HG03108 (cell line): Measurements from ENCODE around the gene CYP2A6.
"Not testable (repeated sequence)": the region's sequence is repeated elsewhere in the genome, so short reads cannot be mapped to it uniquely, and the experiment has no call there.

Experiments used
- ATAC-seq: cut with Tn5 transposase; IDR thresholded peaks from one replicate; pipeline ENCODE4 v1.9.1; 2021; ENCODE audit warnings: moderate library complexity; ENCODE audit not compliant: unreplicated experiment

Gene CYP2A6

DNA sequence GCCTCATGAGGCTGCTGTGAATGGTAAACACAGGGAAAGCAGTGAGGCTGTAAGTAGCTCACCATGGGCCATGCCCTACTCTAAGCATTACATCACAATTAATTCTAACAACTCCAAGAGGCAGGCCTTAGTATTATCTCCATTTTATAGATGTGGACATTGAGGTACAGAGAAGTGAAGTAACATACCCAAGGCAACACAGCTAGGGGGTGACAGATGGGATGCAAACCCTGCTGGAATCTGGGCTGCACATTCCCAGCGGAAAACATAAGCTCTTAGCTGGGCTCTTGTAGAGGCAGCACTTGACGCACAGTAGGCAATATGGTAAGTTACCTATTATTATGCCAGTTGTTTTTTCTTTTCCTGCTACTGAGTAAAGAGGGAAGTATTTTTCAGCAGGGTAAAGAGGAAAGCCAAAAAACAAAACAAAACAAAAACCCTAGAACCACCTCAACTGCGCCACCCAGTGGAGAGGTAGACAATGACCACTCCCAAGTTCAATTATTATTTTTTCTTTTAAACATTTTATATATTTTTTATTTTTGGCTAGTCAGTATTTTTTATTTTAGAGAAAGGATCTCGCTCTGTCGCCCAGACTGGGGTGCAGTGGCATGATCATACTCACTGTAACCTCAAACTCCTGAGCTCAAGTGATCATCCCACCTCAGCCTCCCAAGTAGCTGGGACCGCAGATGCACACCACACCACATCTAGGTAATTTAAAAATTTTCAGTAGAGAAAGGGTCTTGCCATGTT lies 30.6 kb downstream of the CYP2A6 start:
- not testable (repeated sequence) for ATAC-seq

- ATAC-seq: peak; percentile 82
These were observed 31.5 kb downstream of the CYP2A6 start for GRCh38 chr19:40818480-40819399.

DNA sequence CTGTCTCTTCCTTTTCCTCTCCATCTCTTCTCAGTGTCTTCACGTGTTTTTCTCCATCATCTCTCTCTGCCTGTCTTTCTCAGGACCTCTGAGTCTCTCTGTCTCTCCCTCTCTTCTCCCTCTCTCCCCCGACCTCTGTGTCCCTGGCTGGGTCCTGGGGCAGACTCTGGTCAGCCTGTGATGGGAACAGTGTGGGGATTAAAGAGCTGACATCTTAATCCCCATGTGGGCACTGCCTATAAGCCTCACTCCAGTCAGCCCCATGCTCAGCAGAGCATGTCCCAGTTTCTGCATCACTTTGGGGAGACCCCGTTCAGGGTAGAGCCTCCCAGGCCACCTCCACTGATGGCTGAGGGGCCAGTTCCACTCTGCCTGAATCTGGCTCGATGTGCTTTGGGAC lies 35.0 kb downstream of the CYP2A6 start:
- no peak for ATAC-seq

DNA sequence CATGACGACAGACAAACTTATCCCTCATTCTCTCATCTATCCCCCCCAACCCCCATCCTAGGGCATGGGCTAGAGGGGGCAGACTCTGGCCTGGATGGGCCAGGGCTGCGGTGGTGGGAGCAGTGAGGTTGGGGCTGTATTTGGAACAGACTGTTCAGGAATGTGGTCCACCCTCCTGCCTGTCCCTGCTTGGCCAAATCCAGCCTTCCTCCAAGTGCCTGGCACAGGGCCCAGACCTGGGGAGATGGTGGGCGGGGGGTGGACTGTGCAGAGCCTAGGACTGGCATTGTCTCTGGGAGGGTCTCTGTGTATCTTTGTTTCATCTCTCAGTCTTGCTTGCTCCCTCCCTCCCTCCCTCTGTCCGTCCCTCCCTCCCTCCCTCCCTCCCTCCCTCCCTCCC lies 37.1 kb downstream of the CYP2A6 start:
- no peak for ATAC-seq

GRCh38 chr19:40812571-40812970 lies 37.7 kb downstream of the CYP2A6 start:
- not testable (repeated sequence) for ATAC-seq

GRCh38 chr19:40811478-40812341 lies 38.5 kb downstream of the CYP2A6 start:
- ATAC-seq: no peak

DNA sequence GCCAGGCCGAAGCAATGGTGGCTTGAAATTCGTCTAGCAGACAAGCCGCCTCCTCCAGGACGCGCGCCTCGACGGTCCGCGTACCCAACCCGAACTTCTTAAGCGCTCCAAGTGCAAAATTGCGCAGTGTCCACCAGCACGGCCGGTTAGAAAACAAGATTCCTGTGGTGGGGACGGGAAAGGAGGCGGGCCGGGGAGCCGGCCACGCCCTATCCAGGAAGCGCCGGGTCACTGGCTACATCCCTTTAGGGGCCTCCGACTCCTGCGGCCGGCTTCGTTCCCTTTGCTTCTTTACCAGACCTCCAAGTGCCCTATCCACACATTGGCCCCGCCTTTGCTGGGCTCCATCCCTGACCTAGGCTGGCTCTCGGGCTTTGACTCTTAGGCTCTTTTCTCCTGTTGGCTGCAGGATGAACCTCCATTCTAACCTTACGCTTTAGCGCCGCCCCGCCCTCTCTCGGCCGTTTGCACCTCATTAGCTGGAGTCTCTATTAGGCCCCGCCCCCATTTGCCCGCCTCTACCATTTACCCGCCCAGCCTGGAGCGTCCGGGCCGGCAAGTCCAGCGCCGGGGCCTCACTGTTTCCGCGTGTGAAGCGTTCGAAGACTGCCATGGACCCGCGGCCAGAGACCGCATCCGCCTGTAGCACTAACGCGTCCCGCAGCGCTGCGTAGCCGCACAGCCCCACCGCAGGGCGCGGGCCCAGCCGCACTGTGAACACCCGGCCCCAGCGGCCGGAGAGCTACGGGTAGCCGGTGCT lies 39.4 kb downstream of the CYP2A6 start:
- peak; percentile 56 for ATAC-seq

DNA sequence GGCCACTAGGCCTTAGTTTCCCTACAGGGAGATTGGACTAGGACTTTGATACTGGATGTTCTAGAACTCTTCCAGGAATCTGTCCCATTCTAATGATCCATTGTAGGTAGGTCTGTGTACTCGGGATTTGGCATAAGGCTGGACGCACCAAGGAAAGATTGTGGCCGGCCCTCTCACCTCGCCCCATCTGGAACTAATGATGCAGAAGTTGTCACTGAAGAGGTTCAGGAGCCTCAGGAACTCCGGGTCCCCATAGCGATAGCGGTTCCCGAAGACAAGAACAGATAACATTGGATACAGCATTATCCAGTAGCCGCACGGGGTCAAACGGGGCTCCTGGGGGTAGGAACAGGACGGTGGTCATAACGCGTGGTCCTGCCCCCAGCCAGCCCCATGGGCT lies 40.1 kb downstream of the CYP2A6 start:
- no peak for ATAC-seq

GRCh38 chr19:40809358-40810086 lies 40.7 kb downstream of the CYP2A6 start:
- no peak for ATAC-seq

DNA sequence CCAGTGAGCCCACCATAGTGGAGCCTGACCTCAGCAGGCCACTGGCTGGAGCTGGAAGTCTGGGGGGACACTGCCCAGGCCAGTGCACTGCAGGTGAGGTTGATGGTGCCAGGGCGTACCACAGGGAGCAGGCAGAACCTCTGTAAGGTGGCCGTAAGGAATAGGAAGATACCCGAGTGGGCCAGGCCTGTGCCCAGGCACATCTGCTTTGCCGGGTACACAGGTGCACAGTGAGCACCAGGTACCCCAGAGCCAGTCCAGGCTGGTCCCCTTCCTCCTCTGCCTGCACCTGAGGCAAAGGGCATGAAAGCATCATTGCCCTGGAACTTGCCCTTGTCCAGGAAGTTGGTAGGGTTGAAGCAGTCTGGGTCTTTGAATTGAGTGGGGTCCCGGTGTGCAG lies 41.8 kb downstream of the CYP2A6 start:
- no peak for ATAC-seq

GRCh38 chr19:40808021-40808325 lies 42.3 kb downstream of the CYP2A6 start:
- no peak for ATAC-seq

- ATAC-seq: no peak
These were observed 42.9 kb downstream of the CYP2A6 start for GRCh38 chr19:40807147-40808020.

GRCh38 chr19:40806423-40807146 lies 43.7 kb downstream of the CYP2A6 start:
- ATAC-seq: no peak

GRCh38 chr19:40805258-40805868 lies 44.9 kb downstream of the CYP2A6 start:
- no peak for ATAC-seq

GRCh38 chr19:40804783-40805242 lies 45.4 kb downstream of the CYP2A6 start:
- ATAC-seq: no peak

DNA sequence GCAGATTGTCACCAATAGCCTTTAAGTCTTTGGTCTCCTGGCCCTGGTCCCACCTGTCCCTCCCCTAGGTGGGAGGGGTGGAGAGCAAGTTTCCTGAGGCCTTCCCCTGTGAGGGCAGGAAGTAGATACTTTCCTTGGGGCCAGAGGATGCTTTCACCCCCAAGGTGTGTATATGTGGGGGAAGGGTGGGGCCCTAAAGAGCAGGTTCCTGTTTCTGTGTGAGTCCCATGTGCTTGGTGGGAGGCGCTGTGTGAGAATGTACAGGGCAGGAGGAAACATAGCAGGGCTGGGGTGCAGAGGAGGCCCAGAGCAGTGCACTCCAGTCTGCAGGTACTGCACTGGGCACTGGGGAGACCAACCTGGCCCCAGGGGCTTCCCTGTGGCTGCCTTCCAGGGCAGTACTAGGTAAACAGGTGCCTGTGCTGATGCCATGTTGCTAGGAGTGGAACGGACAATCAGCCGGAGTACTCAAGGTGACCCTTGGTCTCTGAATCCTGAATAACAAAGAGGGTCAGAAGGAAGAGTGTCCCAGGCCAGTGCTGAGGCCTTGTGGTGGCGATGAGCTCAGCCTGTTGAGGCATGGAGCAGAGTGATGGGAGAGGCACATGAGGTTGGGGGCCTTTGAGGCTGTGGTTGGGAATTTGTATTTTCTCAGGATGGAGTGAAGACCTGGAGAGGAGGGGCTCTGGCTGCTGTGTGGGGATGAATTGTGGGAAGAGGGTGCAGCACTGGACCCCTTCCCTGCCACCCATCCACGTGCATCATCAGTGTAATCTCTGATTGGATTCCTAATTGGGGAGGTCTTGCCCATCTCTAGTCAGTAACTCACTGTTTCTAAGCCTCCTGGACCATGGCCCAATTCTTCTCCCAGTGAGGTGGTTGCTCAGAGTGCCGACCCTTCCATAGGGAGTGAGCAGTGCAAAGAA lies 46.1 kb downstream of the CYP2A6 start:
- ATAC-seq: no peak
